Aorta (tissue), 5 donors: ENCODE measurements around the gene GRID2. TPM values are rescaled to one million over a fixed set of nuclear protein-coding genes. Genes with fewer than 3 reads are reported as not detected.

ENCODE experiments used
- ATAC-seq: fragments of 200-7000 bp; cut with Tn5 transposase; one replicate; pipeline ENCODE4 v1.9.1; 2022; ENCODE audit warnings: moderate library complexity; ENCODE audit not compliant: low FRiP score
- DNase-seq, 2 donors: peaks; one replicate each; pipeline ENCODE4 v3.0.0-alpha.2; 2020
- H3K27ac ChIP-seq, 2 donors: one replicate each; pipeline ENCODE4 v1.5.1; 2013; ENCODE audit warnings: low read length in 2 of 2, mild to moderate bottlenecking in 2 of 2, moderate library complexity in 2 of 2, control low read depth in 1 of 2, inconsistent platforms in 1 of 2, low read depth in 1 of 2
- H3K27me3 ChIP-seq, 2 donors: one replicate each; pipeline ENCODE4 v1.6.1; 2013; ENCODE audit warnings: control low read depth in 1 of 2, low read length in 1 of 2, mild to moderate bottlenecking in 1 of 2, moderate library complexity in 1 of 2; ENCODE audit not compliant: insufficient read depth in 2 of 2, control insufficient read depth in 1 of 2
- H3K36me3 ChIP-seq, 2 donors: one replicate each; pipeline ENCODE4 v1.6.1; 2013; ENCODE audit warnings: control low read depth in 1 of 2, low read length in 1 of 2, mild to moderate bottlenecking in 1 of 2; ENCODE audit not compliant: insufficient read depth in 2 of 2, control insufficient read depth in 1 of 2
- H3K4me1 ChIP-seq, 2 donors: one replicate each; pipeline ENCODE4 v1.6.1; 2013; ENCODE audit warnings: low read length in 2 of 2, control low read depth in 1 of 2, mild to moderate bottlenecking in 1 of 2, moderate library complexity in 1 of 2; ENCODE audit not compliant: insufficient read depth in 2 of 2, control insufficient read depth in 1 of 2
- H3K4me3 ChIP-seq, 2 donors: one replicate each; pipeline ENCODE4 v1.5.1; 2013; ENCODE audit warnings: low read length in 2 of 2, control low read depth in 1 of 2, mild to moderate bottlenecking in 1 of 2
- H3K9me3 ChIP-seq: one replicate; pipeline ENCODE4 v1.6.1; 2013; ENCODE audit warnings: mild to moderate bottlenecking, low read length; ENCODE audit not compliant: control insufficient read depth
- WGBS, 2 donors: extraction: QIAGEN DNeasy Blood & Tissue Kit; methylation state at CpG; one replicate each; pipeline ENCODE4 v1.1.7; 2013; 5-methylcytosine and 5-hydroxymethylcytosine counted together
- intact Hi-C, 2 donors: fragments of 100-400 bp; cut with DNase I; formaldehyde crosslinking; loops; one replicate each; pipeline versions ENCODE4 v1.14.2 to v1.15.0; 2022
- polyA plus RNA-seq, 2 donors: library from polyadenylated mRNA; stranded (reverse); fragments of 200-250 nt; gene quantifications; one replicate each; pipeline ENCODE4 v1.2.3, GENCODE V29; 2013
- total RNA-seq, 2 donors: library from RNA; stranded (reverse); fragmentation: NEBNext Ultra II Directional; extraction: Animal tissue kit (Norgen Biotek cat#: 25700); gene quantifications; one replicate each; pipeline ENCODE4 v1.2.1, GENCODE V29; 2021
- donor health status: healthy with polysubstance abuse.
- donor health status: Bipolar disorder and iron deficiency.
- donor health status: DM: no; HTN: no; CAD: no.
- donor health status: DM: no; HTN: no; CAD: no.
- donor health status: DM: yes; HTN: yes; CAD: no.

GRID2 gene
- total and polyA plus RNA-seq, 4 donors = 0.13 to 0.18 TPM; not detected in 2

DNA sequence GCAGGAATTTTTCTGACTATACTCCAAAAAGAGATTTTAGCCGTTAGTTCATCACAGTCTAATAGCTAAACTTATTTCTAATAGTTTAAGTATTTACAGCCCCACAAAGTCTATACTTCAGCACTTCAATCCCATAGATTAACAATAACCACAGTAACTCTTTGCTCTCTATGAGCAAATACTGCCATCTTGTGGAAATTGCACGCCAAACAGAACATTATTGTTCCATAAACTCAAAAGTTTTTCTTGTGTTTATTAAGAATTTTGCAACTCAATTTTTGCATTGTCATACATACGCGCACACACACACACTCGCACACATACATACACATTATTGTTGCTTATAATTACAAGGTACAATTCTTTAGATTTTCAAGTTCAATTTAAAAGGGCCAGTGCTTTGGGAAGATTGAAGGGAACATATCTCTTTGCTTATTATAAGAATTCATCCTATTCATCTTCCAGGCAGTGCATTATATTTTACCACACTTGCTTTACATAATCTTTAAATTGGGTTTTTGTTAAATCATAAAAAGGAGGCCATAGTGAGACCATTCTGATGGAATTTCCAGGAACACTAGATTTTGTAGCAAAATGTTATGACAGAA, 1461.0 kb downstream of the GRID2 start:
- DNase-seq (no peak), ATAC-seq (no peak)
- Histone ChIP-seq H3K4me1 (no peaks in the 10 kb centered on the region), H3K27ac (no peak overlapping the region), H3K27me3 (no peaks in the 10 kb centered on the region), H3K4me3 (no peak overlapping the region), H3K36me3 (no peaks in the 10 kb centered on the region), H3K9me3 (no peaks in the 10 kb centered on the region)
- WGBS, 2 donors = 2 to 4% methylated on average over 5 of the region's 5 CpGs
- intact Hi-C loops = no loop called here

DNA sequence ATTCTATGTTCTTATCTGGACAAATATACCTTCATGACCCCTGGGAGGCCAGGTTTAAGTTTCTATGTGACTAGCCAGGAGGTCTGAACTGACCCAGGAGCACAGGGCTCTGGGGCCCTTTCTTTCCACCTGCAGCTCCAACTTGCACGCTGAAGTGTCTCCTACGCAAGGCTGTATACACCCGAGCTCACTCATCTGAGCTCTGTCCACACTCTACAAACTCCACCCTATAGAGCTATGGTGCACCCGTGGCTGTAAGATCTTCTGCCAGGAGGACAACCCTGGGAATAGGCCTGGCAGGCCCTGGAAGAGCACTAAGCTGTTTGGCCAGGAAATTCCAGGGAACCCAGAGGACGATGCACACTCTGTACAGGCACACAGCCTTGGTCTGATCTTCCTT, 1464.2 kb downstream of the GRID2 start:
- ATAC-seq = no peak

DNA sequence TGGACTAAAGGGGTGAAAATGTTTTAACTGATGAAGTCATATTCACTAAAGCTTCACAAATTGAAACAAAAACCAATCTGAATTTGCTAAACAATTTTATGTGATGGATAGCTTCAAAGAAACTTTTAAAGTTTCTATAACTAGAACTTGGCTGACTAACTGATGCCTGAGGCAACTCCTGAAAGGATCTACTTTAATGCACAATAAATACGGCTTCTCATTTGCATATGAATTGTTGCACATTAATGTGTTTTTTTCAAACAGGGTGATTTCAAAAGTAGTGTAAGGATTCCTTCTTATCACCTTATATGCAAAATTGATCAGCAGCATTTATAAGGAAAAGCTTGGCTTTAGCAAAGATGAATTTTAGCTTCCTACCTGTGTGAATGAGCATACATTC, 1466.4 kb downstream of the GRID2 start:
- H3K4me3 ChIP-seq = no peak overlapping the region
- ATAC-seq = no peak
- intact Hi-C loops = no loop called here
- WGBS, 2 donors = 90 to 94% methylated on average over 1 of the region's 1 CpG
- H3K27ac ChIP-seq = no peak overlapping the region
- no peaks in the 10 kb centered on the region for H3K9me3 ChIP-seq
- H3K4me1 ChIP-seq = no peaks in the 10 kb centered on the region
- no peak for DNase-seq
- H3K27me3 ChIP-seq = no peaks in the 10 kb centered on the region
- H3K36me3 ChIP-seq = no peaks in the 10 kb centered on the region

More for the DNA sequence above, 1464.2 kb downstream of the GRID2 start:
- no peak for DNase-seq
- Histone ChIP-seq H3K36me3 (no peaks in the 10 kb centered on the region), H3K27me3 (no peaks in the 10 kb centered on the region), H3K27ac (no peak overlapping the region), H3K4me3 (no peak overlapping the region), H3K9me3 (no peaks in the 10 kb centered on the region), H3K4me1 (no peaks in the 10 kb centered on the region)
- intact Hi-C loops = no loop called here
- WGBS, 2 donors = 59 to 64% methylated on average over 5 of the region's 5 CpGs

DNA sequence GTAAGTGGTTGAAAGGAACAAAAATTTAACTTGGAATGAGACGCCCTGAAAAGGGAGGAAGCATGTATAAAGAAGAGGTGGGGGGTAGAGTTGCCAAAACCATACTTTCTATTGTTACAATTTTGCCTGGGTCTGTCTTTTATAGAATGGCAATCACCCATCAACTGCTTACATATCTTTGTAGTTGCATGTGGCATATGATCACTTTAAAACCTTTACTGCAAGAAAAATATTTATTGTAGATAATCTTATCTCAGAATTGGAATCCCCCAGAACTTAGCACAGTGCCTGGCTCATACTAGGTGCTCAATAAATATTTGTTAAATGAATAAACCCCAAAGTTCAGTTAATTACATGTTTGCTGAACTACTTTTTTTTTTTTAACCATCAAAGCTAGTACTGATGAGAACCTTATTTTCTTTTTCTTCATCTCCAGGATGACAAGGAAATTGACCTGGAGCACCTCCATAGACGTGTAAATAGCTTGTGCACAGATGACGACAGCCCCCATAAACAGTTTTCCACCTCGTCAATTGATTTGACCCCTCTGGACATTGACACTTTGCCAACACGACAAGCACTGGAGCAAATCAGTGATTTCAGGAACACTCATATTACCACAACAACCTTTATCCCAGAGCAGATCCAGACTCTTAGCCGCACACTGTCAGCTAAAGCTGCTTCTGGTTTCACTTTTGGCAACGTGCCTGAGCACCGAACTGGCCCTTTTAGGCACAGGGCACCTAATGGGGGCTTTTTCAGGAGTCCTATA, 1468.1 kb downstream of the GRID2 start:
- no peak overlapping the region for H3K4me3 ChIP-seq
- no peaks in the 10 kb centered on the region for H3K4me1 ChIP-seq
- H3K36me3 ChIP-seq = no peaks in the 10 kb centered on the region
- H3K9me3 ChIP-seq = no peaks in the 10 kb centered on the region
- intact Hi-C loops = no loop called here
- ATAC-seq = no peak
- DNase-seq = no peak
- H3K27ac ChIP-seq = no peak overlapping the region
- WGBS, 2 donors = 75 to 82% methylated on average over 8 of the region's 8 CpGs
- H3K27me3 ChIP-seq = peaks cover 0 to 2% of the 10 kb centered on the region in 2 donors

DNA sequence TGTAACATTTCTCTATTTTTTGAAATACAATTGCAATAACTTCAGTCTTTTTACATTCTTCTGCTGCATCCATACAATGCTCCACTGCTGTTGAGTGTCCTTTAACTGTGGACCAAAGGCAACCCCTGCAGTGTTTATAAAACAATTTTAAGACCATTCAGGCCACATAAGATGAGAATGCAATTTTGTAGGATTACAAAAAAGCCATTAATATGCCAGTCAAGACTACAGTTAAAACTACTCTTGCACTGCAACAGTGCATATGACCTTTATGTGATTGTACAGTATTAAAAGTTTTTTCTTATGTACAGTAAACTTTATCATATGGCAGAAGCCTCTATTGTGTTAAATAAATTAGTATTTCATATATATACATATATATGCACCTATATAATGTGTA, 1469.1 kb downstream of the GRID2 start:
- no peak overlapping the region for H3K27ac ChIP-seq
- no peak overlapping the region for H3K4me3 ChIP-seq
- ATAC-seq = no peak
- no peaks in the 10 kb centered on the region for H3K36me3 ChIP-seq
- DNase-seq = no peak
- intact Hi-C loops = no loop called here
- H3K4me1 ChIP-seq = no peaks in the 10 kb centered on the region
- peaks cover 0 to 2% of the 10 kb centered on the region in 2 donors for H3K27me3 ChIP-seq
- H3K9me3 ChIP-seq = no peaks in the 10 kb centered on the region

DNA sequence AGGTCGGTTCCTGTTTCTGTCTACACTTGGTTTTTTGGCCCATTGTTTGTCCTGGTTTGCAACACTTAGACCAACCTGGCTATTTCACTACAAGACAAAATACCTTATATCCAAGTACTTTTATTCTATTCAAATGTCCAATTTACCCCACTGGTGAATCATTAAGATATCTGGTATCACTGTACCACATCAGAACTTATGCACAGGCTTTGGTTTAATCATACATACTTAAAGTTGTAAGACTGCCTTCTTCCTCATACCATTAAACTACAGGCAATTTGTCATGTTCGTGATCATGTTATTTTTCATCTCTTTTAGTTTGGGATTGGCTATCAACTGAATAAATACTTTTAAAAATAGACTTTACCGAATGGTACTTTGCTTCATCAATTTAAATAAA, 1471.8 kb downstream of the GRID2 start:
- Histone ChIP-seq H3K27me3 (peaks cover 0 to 2% of the 10 kb centered on the region in 2 donors), H3K9me3 (no peaks in the 10 kb centered on the region), H3K36me3 (no peaks in the 10 kb centered on the region), H3K4me1 (no peaks in the 10 kb centered on the region), H3K27ac (no peak overlapping the region), H3K4me3 (no peak overlapping the region)
- ATAC-seq (no peak), DNase-seq (no peak)
- WGBS, 2 donors = 67 to 74% methylated on average over 3 of the region's 3 CpGs
- intact Hi-C loops = no loop called here

DNA sequence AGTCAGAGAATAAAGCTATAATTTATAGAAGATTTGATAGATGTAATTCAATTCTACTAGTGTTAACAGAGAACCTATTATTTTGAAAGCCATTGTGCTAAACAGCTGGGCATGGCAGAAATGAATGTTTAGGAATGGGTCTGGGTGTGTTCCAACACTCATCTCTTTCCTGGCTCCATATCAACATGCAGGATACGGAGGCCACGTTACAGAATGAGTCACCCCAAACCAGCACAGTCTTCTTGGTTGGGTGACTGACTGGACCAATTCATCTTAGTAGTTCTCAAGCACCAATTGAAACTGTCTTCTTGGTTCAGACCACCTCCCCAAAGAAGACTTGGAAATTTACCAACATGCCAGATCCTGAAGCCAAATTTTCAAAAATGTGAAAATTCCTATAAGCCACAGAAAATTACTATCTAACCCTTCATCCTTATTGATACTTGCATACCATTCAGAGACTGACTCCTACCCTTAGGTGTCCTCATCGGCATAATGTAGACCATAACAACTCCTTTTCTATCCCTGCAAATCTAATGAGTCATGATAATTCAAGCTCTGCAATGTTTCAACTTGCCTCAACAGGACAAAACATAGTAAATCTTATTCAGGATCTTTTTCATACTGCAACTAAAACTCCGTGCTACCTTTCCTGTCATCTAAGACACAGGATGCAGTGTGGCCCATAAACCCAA, 1472.8 kb downstream of the GRID2 start:
- 47 to 48% methylated on average over 4 of the region's 4 CpGs for WGBS, 2 donors
- H3K27me3 ChIP-seq = peaks cover 0 to 2% of the 10 kb centered on the region in 2 donors
- H3K27ac ChIP-seq = no peak overlapping the region
- no peaks in the 10 kb centered on the region for H3K9me3 ChIP-seq
- H3K36me3 ChIP-seq = no peaks in the 10 kb centered on the region
- no peaks in the 10 kb centered on the region for H3K4me1 ChIP-seq
- no peak overlapping the region for H3K4me3 ChIP-seq
- no peak for DNase-seq
- intact Hi-C loops = no loop called here
- no peak for ATAC-seq

DNA sequence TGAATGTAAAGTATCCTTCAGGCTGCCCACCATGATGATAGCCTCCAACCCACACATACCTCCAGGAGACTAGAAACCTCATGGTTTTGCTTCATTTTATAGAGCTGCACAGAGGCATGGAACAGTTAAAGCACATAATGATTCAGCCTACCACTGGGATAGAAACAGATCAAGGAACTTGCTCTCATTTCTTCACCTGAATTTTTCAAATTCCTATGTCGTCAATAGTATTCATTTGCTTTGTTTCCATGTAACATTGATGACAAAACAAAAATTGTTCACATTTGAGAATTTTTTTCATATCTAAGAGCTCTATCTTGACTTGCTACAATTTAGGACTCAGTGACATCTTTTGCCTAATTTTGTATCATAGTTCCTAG, 1473.3 kb downstream of the GRID2 start:
- 90 to 93% methylated on average over 1 of the region's 1 CpG for WGBS, 2 donors
- no peaks in the 10 kb centered on the region for H3K4me1 ChIP-seq
- no peaks in the 10 kb centered on the region for H3K9me3 ChIP-seq
- ATAC-seq (no peak), DNase-seq (no peak)
- H3K4me3 ChIP-seq = no peak overlapping the region
- H3K27ac ChIP-seq = no peak overlapping the region
- intact Hi-C loops = no loop called here
- peaks cover 0 to 2% of the 10 kb centered on the region in 2 donors for H3K27me3 ChIP-seq
- H3K36me3 ChIP-seq = no peaks in the 10 kb centered on the region

DNA sequence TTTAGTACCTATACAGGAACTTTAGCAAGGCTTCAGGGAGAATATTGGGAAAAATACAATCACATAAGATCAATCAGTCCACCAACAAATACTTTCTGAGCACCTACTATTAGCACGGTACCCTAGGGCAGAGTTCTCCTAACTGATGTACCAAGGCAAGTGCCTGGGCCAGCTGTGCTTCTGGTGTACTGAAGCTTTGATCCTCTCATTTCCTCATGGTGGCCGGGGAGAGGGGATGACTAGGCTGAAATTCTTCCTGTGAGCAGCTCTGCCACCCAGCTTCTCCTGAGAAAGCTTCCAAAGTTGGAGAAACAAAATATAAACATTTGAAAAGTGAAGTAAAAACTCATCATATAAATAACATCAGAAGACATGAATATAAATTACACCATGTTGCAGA, 1475.5 kb downstream of the GRID2 start:
- H3K4me3 ChIP-seq = no peak overlapping the region
- no peak overlapping the region for H3K27ac ChIP-seq
- DNase-seq (no peak), ATAC-seq (no peak)
- no peaks in the 10 kb centered on the region for H3K9me3 ChIP-seq
- peaks cover 0 to 2% of the 10 kb centered on the region in 2 donors for H3K27me3 ChIP-seq
- H3K4me1 ChIP-seq = no peaks in the 10 kb centered on the region
- 71 to 79% methylated on average over 2 of the region's 2 CpGs for WGBS, 2 donors
- H3K36me3 ChIP-seq = no peaks in the 10 kb centered on the region
- intact Hi-C loops = no loop called here
